NCI-H2081 (cell line): ENCODE measurements around the gene SMIM30.

Source experiments
- DNase-seq, 2 experiments: peaks; one replicate each; lab custom pipeline; 2025; lab: John Stamatoyannopoulos, UW

Gene SMIM30

GRCh38 chr7:113100121-113100603 lies 18.2 kb downstream of the SMIM30 start:
- peak; percentile 9 for DNase-seq

GRCh38 chr7:113099284-113099919 lies 19.0 kb downstream of the SMIM30 start:
- no peak for DNase-seq

GRCh38 chr7:113094517-113095249 lies 23.7 kb downstream of the SMIM30 start:
- DNase-seq = no peak

DNA sequence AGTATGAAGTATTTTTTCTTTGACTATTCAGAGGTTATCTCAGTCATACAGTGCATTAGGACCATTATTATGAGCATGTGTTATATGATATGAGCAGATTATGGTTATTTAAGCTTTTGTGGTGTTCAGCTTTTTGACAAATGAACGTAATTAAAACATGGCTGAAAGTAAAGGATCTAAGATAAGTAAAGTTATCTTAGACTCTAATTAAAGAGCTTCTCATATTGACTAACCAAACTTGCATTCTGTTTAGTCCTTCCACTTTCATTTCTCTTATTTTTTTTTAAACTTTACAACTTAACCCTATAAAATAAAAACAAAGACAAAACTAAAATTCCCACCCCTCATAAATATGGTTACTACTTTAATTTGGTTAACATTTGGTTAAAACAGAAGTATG lies 24.8 kb downstream of the SMIM30 start:
- DNase-seq = no peak

- DNase-seq = no peak
Measured at GRCh38 chr7:113092762-113093161, 25.6 kb downstream of the SMIM30 start.

- DNase-seq = peak; percentile 74 to 91
Measured at GRCh38 chr7:113087071-113087998, 31.0 kb downstream of the SMIM30 start.

DNA sequence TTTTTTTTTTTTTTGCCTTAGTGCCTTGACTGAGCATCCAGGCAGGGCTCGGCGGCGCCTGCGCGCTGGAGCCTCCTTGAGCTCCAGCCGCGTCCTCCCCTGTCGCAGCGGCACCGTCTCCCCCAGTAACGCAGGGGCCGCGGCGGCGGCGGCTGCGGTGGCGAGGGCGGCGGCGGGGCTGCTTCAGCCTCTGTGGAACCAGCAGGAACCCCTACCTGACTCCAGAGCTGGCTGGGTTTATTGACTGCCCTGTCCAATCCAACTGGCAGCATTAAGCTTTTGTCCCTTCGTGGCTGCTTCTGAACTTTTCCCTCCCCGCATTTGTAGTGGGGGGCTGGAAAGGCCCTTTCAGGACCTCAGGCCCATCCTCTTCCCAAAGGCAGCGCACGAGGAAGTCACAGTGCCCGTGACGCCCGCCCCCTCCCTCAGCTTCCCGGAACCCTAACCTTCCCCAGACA lies 31.9 kb downstream of the SMIM30 start, which contains the start of gene GPR85:
GPR85 (minus strand) TSS at position 397 of the 458 bp plus-strand sequence. CDS start 2,106 bp downstream, outside the sequence.
- DNase-seq = peak; percentile 64 to 86

- peak; percentile 39 to 70 for DNase-seq
Measured at GRCh38 chr7:113085781-113086390, 32.5 kb downstream of the SMIM30 start.

DNA sequence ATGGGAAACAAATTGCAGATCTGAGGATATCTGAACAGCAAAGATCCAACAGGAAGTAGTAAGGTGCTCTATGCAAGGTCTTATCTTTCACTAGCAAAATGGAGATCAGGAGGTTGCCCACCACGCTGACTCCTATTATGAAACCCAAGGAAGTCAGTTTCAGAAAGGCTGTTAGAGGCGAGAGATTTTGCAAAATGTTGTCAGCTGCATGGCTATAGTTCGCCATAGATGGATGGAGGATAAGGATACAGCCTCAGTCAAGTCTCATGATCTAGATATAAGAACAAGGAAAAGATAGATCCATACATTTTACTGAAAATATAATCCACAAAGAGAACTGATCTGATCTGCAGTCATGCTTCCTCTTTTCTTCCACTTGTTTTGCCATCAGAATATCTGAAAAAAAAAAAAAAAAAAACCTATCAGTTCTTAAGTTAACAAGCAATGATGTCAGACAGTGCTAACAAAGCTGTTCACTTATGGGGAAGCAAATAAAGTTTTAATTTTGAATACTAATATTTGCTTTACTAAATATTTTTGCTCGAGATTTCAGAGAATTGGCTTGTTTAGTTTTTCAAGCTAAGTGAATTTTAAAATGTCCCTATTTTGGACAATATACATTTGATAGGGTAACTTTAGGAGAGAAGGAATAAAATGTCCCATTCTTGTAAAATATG lies 33.7 kb downstream of the SMIM30 start:
- no peak for DNase-seq

GRCh38 chr7:113083816-113084495 lies 34.4 kb downstream of the SMIM30 start:
- no peak for DNase-seq

DNA sequence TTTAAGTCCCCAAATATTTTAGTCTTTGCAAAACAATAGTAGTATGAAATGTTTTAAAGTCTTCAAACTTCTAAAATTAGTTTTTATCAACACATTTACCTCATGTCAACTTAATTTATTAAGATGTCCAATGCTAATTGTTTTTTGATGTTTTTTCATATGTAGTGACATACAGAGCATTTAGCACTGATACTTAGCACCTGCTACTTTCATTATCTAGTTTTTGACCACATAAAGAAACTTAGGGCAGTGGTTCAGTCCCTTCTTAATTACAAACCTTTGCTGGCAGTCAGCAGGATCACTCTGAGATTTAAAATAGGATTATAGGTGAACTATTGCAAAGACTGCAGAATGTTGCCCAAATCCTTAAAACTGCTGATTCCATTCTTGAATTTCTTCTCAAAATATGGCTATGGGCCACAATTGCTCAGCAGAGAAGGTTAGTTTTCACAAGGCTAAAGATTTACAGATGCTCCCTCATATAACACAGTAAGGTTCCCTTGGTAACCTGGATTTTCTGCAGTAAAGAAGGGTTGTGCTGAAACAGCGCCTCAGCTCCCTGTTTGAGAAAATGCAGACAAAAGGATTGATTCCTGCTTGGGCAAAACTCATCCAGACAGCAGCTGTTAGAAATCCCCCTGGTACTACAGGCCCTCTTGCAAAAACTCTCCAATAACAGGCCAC lies 35.1 kb downstream of the SMIM30 start:
- DNase-seq = no peak

DNA sequence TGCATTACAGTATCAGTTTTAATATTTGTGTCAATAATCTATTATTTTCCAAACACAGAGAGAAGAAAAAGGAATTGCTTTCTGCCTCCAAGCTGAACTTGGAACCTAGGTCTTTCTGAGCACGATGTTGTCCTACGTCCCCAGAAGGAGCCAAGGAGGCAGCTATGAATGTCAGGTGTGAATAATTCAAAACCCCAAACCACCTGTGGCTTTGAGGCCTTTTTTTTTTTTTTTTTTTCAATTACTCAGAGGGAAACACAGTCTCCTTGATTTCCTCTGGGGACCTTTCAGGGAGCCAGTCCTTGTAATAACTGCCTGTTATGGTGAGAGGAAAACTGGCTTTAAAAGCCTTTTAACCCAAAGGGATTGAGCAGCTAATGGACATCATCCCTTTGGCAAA lies 40.0 kb downstream of the SMIM30 start:
- DNase-seq = no peak

DNA sequence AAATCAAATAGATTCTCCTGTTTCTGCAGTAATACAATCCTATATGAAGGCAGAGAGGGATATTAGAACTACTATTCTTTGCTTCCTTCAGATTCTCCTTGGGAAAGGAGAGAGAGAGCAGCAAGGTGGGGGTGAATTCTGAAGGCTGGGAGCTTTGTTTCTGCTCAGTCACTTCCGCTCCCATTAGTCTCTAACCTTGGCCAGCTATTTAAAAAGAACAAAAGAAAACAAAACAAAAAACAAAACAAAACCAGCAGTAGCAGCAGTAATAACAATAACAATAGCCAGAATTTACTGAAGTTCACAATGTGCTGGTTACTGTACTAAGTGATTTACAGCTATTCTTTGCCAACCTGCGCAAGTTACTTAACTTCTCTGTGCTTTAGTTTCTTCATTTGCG lies 41.7 kb downstream of the SMIM30 start:
- no peak for DNase-seq

- DNase-seq = no peak
Measured at GRCh38 chr7:113071465-113071864, 46.9 kb downstream of the SMIM30 start.
